SK-N-SH (cell line): ENCODE measurements around the gene RAB3C. TPM values are rescaled to one million over a fixed set of nuclear protein-coding genes. Genes with fewer than 3 reads are reported as not detected.

Source experiments
- CTCF ChIA-PET: fragments of 300-600, 350-600 bp; formaldehyde crosslinking; extraction: SDS; loops from one replicate; lab custom pipeline; 2021; lab: Yijun Ruan, JAX
- POLR2A ChIA-PET: fragments of 350-600 bp; sonication (Branson Sonifier 250); formaldehyde crosslinking; extraction: SDS; loops from one replicate; lab custom pipeline; 2020; ENCODE audit warnings: antibody characterized with exemption, inconsistent platforms; lab: Yijun Ruan, JAX
- DNase-seq: peaks from one replicate; pipeline ENCODE4 v3.0.0; 2012
- H2AFZ ChIP-seq: fragments of 200-600 bp; sonication (generic); 2 replicates; pipeline ENCODE4 v1.8.1; 2016; ENCODE audit warnings: antibody characterized with exemption, mild to moderate bottlenecking, low read depth
- H3F3A ChIP-seq: fragments of 200-600 bp; sonication (generic); replicated peaks from 2 replicates; pipeline ENCODE3; 2016; ENCODE audit warnings: antibody characterized with exemption, mild to moderate bottlenecking; ENCODE audit not compliant: insufficient read depth
- H3K27ac ChIP-seq, 2 experiments: fragments of 200-500 bp in 1 of 2; fragments of 200-600 bp in 1 of 2; sonication (Bioruptor generic) in 1 of 2; sonication (generic), shearing (Covaris generic) in 1 of 2; 2 replicates each; pipeline versions ENCODE4 v1.5.1 to v1.6.1; 2014 to 2016; ENCODE audit warnings: low read depth in 2 of 2, inconsistent platforms in 1 of 2, low read length in 1 of 2, mild to moderate bottlenecking in 1 of 2, mixed read lengths in 1 of 2
- H3K27me3 ChIP-seq: fragments of 200-600 bp; sonication (generic), shearing (Covaris generic); 2 replicates; pipeline ENCODE4 v1.6.1; 2016; ENCODE audit warnings: mixed run types; ENCODE audit not compliant: insufficient read depth
- H3K36me3 ChIP-seq, 2 experiments: fragments of 200-500 bp in 1 of 2; fragments of 200-600 bp in 1 of 2; sonication (Bioruptor generic) in 1 of 2; sonication (generic) in 1 of 2; replicated peaks in 1 of 2; 2 replicates each; pipeline versions ENCODE3 to v1.5.1; 2014 to 2016; ENCODE audit warnings: low read length in 1 of 2, mild to moderate bottlenecking in 1 of 2; ENCODE audit not compliant: insufficient read depth in 2 of 2, control insufficient read depth in 1 of 2
- H3K4me1 ChIP-seq, 2 experiments: fragments of 200-500 bp in 1 of 2; fragments of 200-600 bp in 1 of 2; sonication (Bioruptor generic) in 1 of 2; sonication (generic), shearing (Covaris generic) in 1 of 2; 2 replicates each; pipeline versions ENCODE4 v1.5.1 to v1.6.1; 2014 to 2016; ENCODE audit warnings: low read depth in 1 of 2, low read length in 1 of 2, mixed run types in 1 of 2; ENCODE audit not compliant: insufficient read depth in 2 of 2, control insufficient read depth in 1 of 2
- H3K4me2 ChIP-seq: fragments of 200-600 bp; sonication (generic), shearing (Covaris generic); 2 replicates; pipeline ENCODE4 v1.6.1; 2017; ENCODE audit warnings: mixed run types
- H3K4me3 ChIP-seq, 2 experiments: fragments of 200-500 bp in 1 of 2; fragments of 200-600 bp in 1 of 2; sonication (Bioruptor generic) in 1 of 2; sonication (generic), shearing (Covaris generic) in 1 of 2; 2 replicates each; pipeline versions ENCODE4 v1.5.1 to v1.8.1; 2014 to 2016; ENCODE audit warnings: low read depth in 2 of 2, inconsistent platforms in 1 of 2, low read length in 1 of 2, mild to moderate bottlenecking in 1 of 2, mixed read lengths in 1 of 2, moderate library complexity in 1 of 2
- H3K79me2 ChIP-seq: fragments of 200-600 bp; sonication (generic); 2 replicates; pipeline ENCODE4 v1.8.1; 2017; ENCODE audit warnings: mild to moderate bottlenecking; ENCODE audit not compliant: insufficient read depth
- H3K9ac ChIP-seq: fragments of 200-600 bp; sonication (generic); 2 replicates; pipeline ENCODE4 v1.6.1; 2017; ENCODE audit warnings: mixed run types
- H3K9me2 ChIP-seq: fragments of 200-600 bp; sonication (generic); 2 replicates; pipeline ENCODE4 v1.6.1; 2017; ENCODE audit warnings: mixed run types
- H3K9me3 ChIP-seq: fragments of 200-600 bp; sonication (generic); 2 replicates; pipeline ENCODE4 v1.6.1; 2017; ENCODE audit warnings: mixed run types, mild to moderate bottlenecking, moderate library complexity
- H4K20me1 ChIP-seq: fragments of 200-600 bp; sonication (generic); 2 replicates; pipeline ENCODE4 v1.6.1; 2017; ENCODE audit warnings: mild to moderate bottlenecking, mixed run types; ENCODE audit not compliant: insufficient read depth
- CHD2 ChIP-seq: fragments of 150-350 bp; IDR thresholded peaks from 2 replicates; pipeline ENCODE4 v1.6.1; 2018; ENCODE audit warnings: low read length; ENCODE audit not compliant: partially characterized antibody
- ELF1 ChIP-seq: IDR thresholded peaks from 2 replicates; pipeline ENCODE4 v1.4.0; 2012
- EP300 ChIP-seq, 2 experiments: IDR thresholded peaks; 2 replicates each; pipeline versions ENCODE4 v1.4.0 to v1.6.1; 2012; ENCODE audit warnings: borderline replicate concordance in 1 of 2, low read depth in 1 of 2, low read length in 1 of 2
- FOSL2 ChIP-seq: IDR thresholded peaks from 2 replicates; pipeline ENCODE4 v1.4.0; 2012; ENCODE audit warnings: low read depth, mild to moderate bottlenecking, moderate library complexity, borderline replicate concordance
- FOXJ3 ChIP-seq: sonication (generic); formaldehyde crosslinking; IDR thresholded peaks from 2 replicates; pipeline ENCODE4 v1.5.1; 2020; ENCODE audit warnings: mild to moderate bottlenecking, missing genetic modification reagents
- GABPA ChIP-seq: IDR thresholded peaks from 2 replicates; pipeline ENCODE4 v1.4.0; 2012; ENCODE audit warnings: low read depth, mild to moderate bottlenecking
- GATA2 ChIP-seq: sonication (generic); formaldehyde crosslinking; IDR thresholded peaks from 2 replicates; pipeline ENCODE4 v1.5.0; 2020; ENCODE audit warnings: mild to moderate bottlenecking, missing genetic modification reagents
- JUND ChIP-seq: IDR thresholded peaks from 2 replicates; pipeline ENCODE4 v1.4.0; 2012
- MAX ChIP-seq: IDR thresholded peaks from 2 replicates; pipeline ENCODE4 v1.4.0; 2012; ENCODE audit warnings: low read depth
- MXI1 ChIP-seq: IDR thresholded peaks from 2 replicates; pipeline ENCODE4 v1.6.1; 2012; ENCODE audit warnings: mild to moderate bottlenecking, low read depth, low read length, improper control_type of control experiment
- NFIC ChIP-seq: IDR thresholded peaks from 2 replicates; pipeline ENCODE4 v1.4.0; 2012; ENCODE audit warnings: borderline replicate concordance
- RCOR1 ChIP-seq: fragments of 150-350 bp; IDR thresholded peaks from 2 replicates; pipeline ENCODE4 v1.6.1; 2017; ENCODE audit warnings: antibody characterized with exemption, low read length
- REST ChIP-seq: IDR thresholded peaks from 2 replicates; pipeline ENCODE4 v1.6.1; 2012; ENCODE audit warnings: mild to moderate bottlenecking, low read depth, low read length, moderate library complexity
- SIN3A ChIP-seq: IDR thresholded peaks from 2 replicates; pipeline ENCODE4 v1.6.1; 2012; ENCODE audit warnings: low read depth, mild to moderate bottlenecking, low read length, moderate library complexity, borderline replicate concordance
- TCF12 ChIP-seq: IDR thresholded peaks from 2 replicates; pipeline ENCODE4 v1.4.0; 2012
- ZBTB33 ChIP-seq: IDR thresholded peaks from 2 replicates; pipeline ENCODE4 v1.4.0; 2012; ENCODE audit warnings: low read depth, borderline replicate concordance
- WGBS: methylation state at CpG from one replicate; pipeline ENCODE4 v1.1.6; 2017; ENCODE audit warnings: low lambda C conversion rate; 5-methylcytosine and 5-hydroxymethylcytosine counted together
- polyA plus RNA-seq, 3 experiments: library from polyadenylated mRNA; depleted of rRNA; stranded (reverse); fragments of >200 nt; gene quantifications; 2 replicates each; pipeline ENCODE4 v1.2.3, GENCODE V29; 2012

The RAB3C gene
- polyA plus RNA-seq, 1 of the 3 experiments (the other 2 are of a cell fraction), result 0.03 TPM

- TF ChIP-seq NFIC (no peak), MXI1 (no peak)
These were observed 245.4 kb downstream of the RAB3C start (continued) for GRCh38 chr5:58828258-58828657.

- POLR2A ChIA-PET, result interaction anchor here (0.6 to 1.9 kb wide), 2 partner anchors 251 to 253 kb away, joined by 3 to 9 read pairs; partner anchors contain the start of gene RAB3C
- Histone ChIP-seq H4K20me1 (no peaks in the 10 kb centered on the region), H3K36me3 (no peaks in the 10 kb centered on the region), H3K9ac (no peak overlapping the region), H3K4me3 (no peak overlapping the region), H3K79me2 (no peaks in the 10 kb centered on the region), H3F3A (no peaks in the 10 kb centered on the region), H3K4me1 (peaks cover 0 to 18% of the 10 kb centered on the region in 2 experiments; a peak in 2 of 4 replicates)
- peak in 1 of 2 experiments; percentile 59; a peak in 2 of 4 replicates for TF ChIP-seq EP300 (IDR thresholded peaks at IDR 0.05; ENCODE audit: borderline replicate concordance in 1 of 2, low read depth in 1 of 2, low read length in 1 of 2)
- TF ChIP-seq TCF12, result no peak
- no peak for TF ChIP-seq FOSL2
- TF ChIP-seq SIN3A, result no peak
- TF ChIP-seq MAX, result no peak
- peak; percentile 27; the same call in 1 of the 2 replicates for TF ChIP-seq RCOR1
- TF ChIP-seq ELF1, result no peak
- TF ChIP-seq FOXJ3 (CRISPR knock-in tag), result no peak
- no peak for TF ChIP-seq JUND
- TF ChIP-seq GATA2, result no peak
- TF ChIP-seq GABPA, result no peak
- TF ChIP-seq, all 33 proteins: peak for 2
- CTCF ChIA-PET, result interaction anchor here (0.6 to 2.8 kb wide), 9 partner anchors 9 to 481 kb away, joined by 3 to 13 read pairs (median 3); no protein-coding TSS in a partner anchor
- peak overlapping the region in 1 of 2 experiments; percentile 84; a peak in 2 of 4 replicates for H3K27ac ChIP-seq
- no peaks in the 10 kb centered on the region for H3K27me3 ChIP-seq
- H3K4me2 ChIP-seq, result no peak overlapping the region
- no peak for DNase-seq
- H3K9me3 ChIP-seq, result no peaks in the 10 kb centered on the region
- H3K9me2 ChIP-seq, result no peaks in the 10 kb centered on the region
- H2AFZ ChIP-seq, result no peak overlapping the region
These were observed 251.7 kb downstream of the RAB3C start for GRCh38 chr5:58834242-58835225.

GRCh38 chr5:58836351-58836750 lies 253.5 kb downstream of the RAB3C start:
- CTCF ChIA-PET, result no interaction called here

More at GRCh38 chr5:58836351-58836750, 253.5 kb downstream of the RAB3C start:
- no peaks in the 10 kb centered on the region for H3F3A ChIP-seq
- no peaks in the 10 kb centered on the region for H3K79me2 ChIP-seq
- no peaks in the 10 kb centered on the region for H3K36me3 ChIP-seq
- no peak for DNase-seq
- H4K20me1 ChIP-seq, result no peaks in the 10 kb centered on the region
- H3K9me3 ChIP-seq, result no peaks in the 10 kb centered on the region
- POLR2A ChIA-PET, result no interaction called here
- no peak overlapping the region for H3K4me3 ChIP-seq
- H3K9ac ChIP-seq, result no peak overlapping the region
- no peaks in the 10 kb centered on the region for H3K27me3 ChIP-seq
- peaks cover 0 to 18% of the 10 kb centered on the region in 2 experiments; a peak in 2 of 4 replicates for H3K4me1 ChIP-seq
- H2AFZ ChIP-seq, result no peak overlapping the region
- no peaks in the 10 kb centered on the region for H3K9me2 ChIP-seq
- no peak overlapping the region for H3K4me2 ChIP-seq
- peak overlapping the region in 1 of 2 experiments; percentile 14; a peak in 1 of 4 replicates for H3K27ac ChIP-seq
- TF ChIP-seq SIN3A (no peak), CHD2 (no peak), REST (no peak), MXI1 (no peak), ZBTB33 (no peak)
- WGBS, result 55% methylated on average over 3 of the region's 3 CpGs
